HEK293T (cell line): ENCODE measurements around the gene RPL15.

Source experiments
- CTCF ChIA-PET: fragments of 350-600 bp; formaldehyde crosslinking; extraction: SDS; loops from one replicate; lab custom pipeline; 2021; ENCODE audit warnings: antibody characterized with exemption, inconsistent platforms; lab: Yijun Ruan, JAX
- POLR2A ChIA-PET: fragments of 350-600 bp; formaldehyde crosslinking; extraction: SDS; loops from one replicate; lab custom pipeline; 2020; ENCODE audit warnings: antibody characterized with exemption, inconsistent platforms; lab: Yijun Ruan, JAX
- DNase-seq: peaks from one replicate; pipeline ENCODE4 v3.0.0; 2012; ENCODE audit warnings: mixed read lengths; ENCODE audit errors: extremely low spot score
- BHLHE40 ChIP-seq: fragments of 450-650 bp; IDR thresholded peaks from 2 replicates; pipeline ENCODE4 v1.6.1; 2016; ENCODE audit warnings: mild to moderate bottlenecking, moderate library complexity, borderline replicate concordance
- CTBP1 ChIP-seq: fragments of 450-650 bp; IDR thresholded peaks from 2 replicates; pipeline ENCODE4 v1.6.1; 2016; ENCODE audit warnings: borderline replicate concordance
- ELF4 ChIP-seq: fragments of 450-650 bp; IDR thresholded peaks from 2 replicates; pipeline ENCODE4 v1.6.1; 2017; ENCODE audit warnings: antibody characterized with exemption
- FOXA1 ChIP-seq: fragments of 450-650 bp; IDR thresholded peaks from 2 replicates; pipeline ENCODE4 v1.6.1; 2016; ENCODE audit warnings: mild to moderate bottlenecking
- FOXK2 ChIP-seq: fragments of 450-650 bp; IDR thresholded peaks from 2 replicates; pipeline ENCODE4 v1.6.1; 2016; ENCODE audit warnings: mild to moderate bottlenecking
- FOXM1 ChIP-seq: fragments of 450-650 bp; IDR thresholded peaks from 2 replicates; pipeline ENCODE4 v1.6.1; 2017; ENCODE audit warnings: mild to moderate bottlenecking, borderline replicate concordance
- HDGF ChIP-seq: fragments of 450-650 bp; IDR thresholded peaks from 2 replicates; pipeline ENCODE4 v1.6.1; 2017; ENCODE audit warnings: antibody characterized with exemption, borderline replicate concordance
- L3MBTL2 ChIP-seq: fragments of 450-650 bp; conservative IDR thresholded peaks from 2 replicates; pipeline ENCODE4 v1.6.1; 2016; ENCODE audit warnings: mild to moderate bottlenecking
- LEF1 ChIP-seq: fragments of 450-650 bp; IDR thresholded peaks from 2 replicates; pipeline ENCODE4 v1.6.1; 2017; ENCODE audit warnings: mild to moderate bottlenecking, borderline replicate concordance
- NFRKB ChIP-seq: fragments of 450-650 bp; IDR thresholded peaks from 2 replicates; pipeline ENCODE4 v1.6.1; 2016; ENCODE audit warnings: mild to moderate bottlenecking, moderate library complexity
- SP1 ChIP-seq: fragments of 450-650 bp; IDR thresholded peaks from 2 replicates; pipeline ENCODE4 v1.6.1; 2017
- SUZ12 ChIP-seq: fragments of 450-650 bp; IDR thresholded peaks from 2 replicates; pipeline ENCODE4 v1.6.1; 2016; ENCODE audit warnings: mild to moderate bottlenecking
- TARDBP ChIP-seq: fragments of 450-650 bp; IDR thresholded peaks from 2 replicates; pipeline ENCODE4 v1.6.1; 2016
- ZNF384 ChIP-seq: fragments of 450-650 bp; IDR thresholded peaks from 2 replicates; pipeline ENCODE4 v1.6.1; 2016
- TF ChIP-seq, protein P1 (sequence below): fragments of 450-650 bp; IDR thresholded peaks from 2 replicates; pipeline ENCODE4 v1.6.1; 2016

Gene RPL15

DNA sequence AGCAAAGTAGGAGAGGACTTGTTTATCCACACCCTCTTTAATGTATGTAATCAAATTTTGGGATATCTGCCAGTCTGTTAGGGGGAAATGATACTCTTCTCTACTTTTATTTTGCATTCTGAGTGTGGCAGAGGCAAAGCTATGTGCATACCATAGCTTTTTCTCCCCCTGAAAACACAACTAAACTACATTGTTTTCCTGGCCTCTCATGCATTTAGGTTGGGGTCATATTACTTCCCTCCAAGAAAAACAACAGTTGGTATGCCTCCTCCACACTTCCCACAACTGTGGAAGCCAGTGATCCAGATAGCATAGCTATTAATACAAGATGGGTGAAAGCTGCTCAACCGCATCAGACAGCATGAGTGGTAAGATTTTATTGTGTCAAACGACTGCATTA, 6.9 kb downstream of the RPL15 start:
- CTCF ChIA-PET, result no interaction called here
- no peak for DNase-seq
- no peak for TF ChIP-seq ELF4
- TF ChIP-seq SUZ12, result no peak
- POLR2A ChIA-PET, result interaction anchor here (2.0 kb wide), 1 partner anchor 23 kb away, joined by 4 read pairs; no protein-coding TSS in a partner anchor

DNA sequence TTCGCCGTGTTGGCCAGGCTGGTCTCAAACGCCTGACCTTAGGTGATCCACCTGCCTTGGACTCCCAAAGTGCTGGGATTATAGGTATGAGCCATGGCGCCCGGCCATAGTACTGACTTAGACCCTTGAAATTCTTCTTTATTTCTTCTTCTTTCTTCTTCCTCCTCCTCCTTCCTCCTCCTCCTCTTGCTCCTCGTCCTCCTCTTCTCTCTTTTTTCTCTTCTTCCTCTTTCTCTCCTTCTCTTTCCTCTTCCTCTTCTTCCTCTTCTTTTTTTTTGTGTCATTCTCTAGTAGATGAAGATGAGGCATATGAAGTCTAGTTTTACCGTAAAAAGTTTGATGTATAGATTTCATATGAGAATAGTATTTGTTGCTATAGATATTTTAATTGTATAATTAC, 9.3 kb downstream of the RPL15 start:
- POLR2A ChIA-PET, result interaction anchor here (1.7 to 2.5 kb wide), 2 partner anchors 9 kb away, joined by 14 to 18 read pairs; partner anchors contain the start of genes NKIRAS1 and RPL15
- CTCF ChIA-PET, result no interaction called here
- no peak for TF ChIP-seq ZNF384
- no peak for TF ChIP-seq FOXA1
- TF ChIP-seq, protein P1, sequence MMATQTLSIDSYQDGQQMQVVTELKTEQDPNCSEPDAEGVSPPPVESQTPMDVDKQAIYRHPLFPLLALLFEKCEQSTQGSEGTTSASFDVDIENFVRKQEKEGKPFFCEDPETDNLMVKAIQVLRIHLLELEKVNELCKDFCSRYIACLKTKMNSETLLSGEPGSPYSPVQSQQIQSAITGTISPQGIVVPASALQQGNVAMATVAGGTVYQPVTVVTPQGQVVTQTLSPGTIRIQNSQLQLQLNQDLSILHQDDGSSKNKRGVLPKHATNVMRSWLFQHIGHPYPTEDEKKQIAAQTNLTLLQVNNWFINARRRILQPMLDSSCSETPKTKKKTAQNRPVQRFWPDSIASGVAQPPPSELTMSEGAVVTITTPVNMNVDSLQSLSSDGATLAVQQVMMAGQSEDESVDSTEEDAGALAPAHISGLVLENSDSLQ, result no peak
- TF ChIP-seq SP1, result no peak
- no peak for TF ChIP-seq L3MBTL2
- no peak for TF ChIP-seq NFRKB
- TF ChIP-seq ELF4, result no peak
- TF ChIP-seq TARDBP, result no peak
- DNase-seq, result no peak

DNA sequence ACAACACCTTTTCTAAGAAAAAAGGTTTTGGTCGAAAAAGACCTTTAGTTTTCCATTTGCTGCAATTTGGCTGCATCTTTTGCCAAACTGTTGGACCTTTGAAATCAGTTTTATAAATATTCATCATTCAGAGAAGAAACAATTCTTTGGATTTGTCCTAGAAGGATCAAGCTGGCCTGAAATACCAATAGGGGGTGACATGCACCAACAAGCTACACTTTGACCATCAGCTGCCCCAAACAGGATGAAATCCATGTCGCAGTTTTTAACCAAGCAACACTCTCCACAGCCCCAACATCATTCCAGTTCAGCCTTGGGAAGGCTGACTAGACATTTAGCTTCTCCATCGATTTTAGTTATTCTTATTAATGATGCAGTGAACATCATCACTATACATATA, 9.8 kb downstream of the RPL15 start:
- TF ChIP-seq LEF1, result no peak
- TF ChIP-seq HDGF, result no peak
- no peak for TF ChIP-seq BHLHE40
- TF ChIP-seq ZNF384, result no peak
- TF ChIP-seq CTBP1, result no peak
- TF ChIP-seq TARDBP, result no peak
- no peak for TF ChIP-seq SUZ12
- TF ChIP-seq NFRKB, result no peak
- DNase-seq, result no peak
- CTCF ChIA-PET, result no interaction called here
- POLR2A ChIA-PET, result interaction anchor here (2.5 kb wide), 1 partner anchor 9 kb away, joined by 18 read pairs; the partner anchor contains the start of genes NKIRAS1 and RPL15

GRCh38 chr3:23928524-23928923, 11.6 kb downstream of the RPL15 start:
- POLR2A ChIA-PET, result interaction anchor here (2.5 kb wide), 1 partner anchor 11 kb away, joined by 18 read pairs; the partner anchor contains the start of genes NKIRAS1 and RPL15
- DNase-seq, result no peak
- TF ChIP-seq ZNF384 (0 out of 2 replicates have a peak, but pooled peaks have one; percentile 20), L3MBTL2 (no peak)
- CTCF ChIA-PET, result interaction anchor here (1.3 kb wide), 1 partner anchor 40 kb away, joined by 3 read pairs; no protein-coding TSS in a partner anchor

DNA sequence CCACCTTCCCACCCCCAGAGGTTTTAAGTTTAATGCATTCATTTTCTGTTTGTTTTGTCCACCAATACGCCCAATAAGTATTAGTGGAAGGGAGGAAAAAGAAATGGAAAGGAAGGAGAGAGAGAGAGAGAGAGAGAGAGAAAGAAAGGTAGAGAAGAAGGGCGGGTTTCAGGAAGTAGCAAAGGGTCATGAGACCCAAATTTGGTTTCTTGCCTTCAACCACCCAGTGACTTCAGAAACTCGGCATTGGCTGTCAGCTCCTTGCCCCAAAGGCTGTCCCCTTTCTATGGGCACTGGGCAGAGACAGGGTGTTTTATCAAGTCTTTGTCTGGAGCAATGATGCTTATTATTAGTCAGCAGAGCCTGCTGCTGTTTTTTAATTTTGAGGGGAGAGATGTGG, 14.7 kb downstream of the RPL15 start:
- TF ChIP-seq HDGF (no peak), FOXM1 (no peak), FOXA1 (no peak), LEF1 (no peak), TARDBP (no peak), BHLHE40 (no peak), CTBP1 (no peak), L3MBTL2 (no peak)
- TF ChIP-seq, protein P1, result no peak
- CTCF ChIA-PET, result no interaction called here
- DNase-seq, result no peak
- POLR2A ChIA-PET, result interaction anchor here (6.3 kb wide), 1 partner anchor 14 kb away, joined by 34 read pairs; the partner anchor contains the start of genes NKIRAS1 and RPL15

DNA sequence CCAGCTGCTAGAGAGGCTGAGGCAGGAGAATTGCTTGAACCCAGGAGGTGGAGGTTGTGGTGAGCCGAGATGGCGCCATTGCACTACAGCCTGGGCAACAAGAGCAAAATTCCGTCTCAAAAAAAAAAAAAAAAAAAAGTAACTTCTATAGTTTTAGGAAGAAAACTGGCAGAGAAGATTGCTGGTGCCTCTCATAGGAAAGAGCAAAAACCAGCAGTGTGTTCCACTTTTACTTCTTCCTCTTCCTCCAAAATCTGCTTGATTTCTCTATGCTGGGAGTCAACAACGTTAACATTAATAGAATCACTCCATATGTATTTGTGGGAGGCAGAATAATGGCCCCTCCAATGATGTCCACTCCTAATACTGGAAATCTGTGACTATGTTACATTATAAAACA, 15.6 kb downstream of the RPL15 start:
- DNase-seq, result no peak
- no peak for TF ChIP-seq CTBP1
- TF ChIP-seq SP1, result no peak
- TF ChIP-seq L3MBTL2, result no peak
- no peak for TF ChIP-seq FOXM1
- TF ChIP-seq ELF4, result no peak
- TF ChIP-seq, protein P1, result no peak
- no peak for TF ChIP-seq NFRKB
- TF ChIP-seq SUZ12, result no peak
- TF ChIP-seq ZNF384, result no peak
- no peak for TF ChIP-seq BHLHE40
- ChIA-PET CTCF (no interaction called here), POLR2A (interaction anchor here (6.3 kb wide), 1 partner anchor 15 kb away, joined by 34 read pairs; the partner anchor contains the start of genes NKIRAS1 and RPL15)

- POLR2A ChIA-PET, result interaction anchor here (6.3 kb wide), 1 partner anchor 17 kb away, joined by 34 read pairs; the partner anchor contains the start of genes NKIRAS1 and RPL15
These were observed 17.3 kb downstream of the RPL15 start for GRCh38 chr3:23934253-23934652.

More at GRCh38 chr3:23934253-23934652, 17.3 kb downstream of the RPL15 start:
- no peak for DNase-seq
- CTCF ChIA-PET, result no interaction called here
- no peak for TF ChIP-seq BHLHE40
- no peak for TF ChIP-seq FOXK2
- TF ChIP-seq HDGF, result no peak
- TF ChIP-seq FOXA1, result no peak
- no peak for TF ChIP-seq CTBP1
- TF ChIP-seq, protein P1, result no peak
- TF ChIP-seq ELF4, result no peak
